Vagina (tissue), 2 donors: Measurements from ENCODE around the gene BNC2.

Experiments
- CTCF ChIP-seq, 3 experiments: fragments of 450-650 bp in 2 of 3; fragments of 200-600 bp in 1 of 3; sonication (generic) in 1 of 3; IDR thresholded peaks; one replicate each; pipeline ENCODE4 v1.5.1; 2017 to 2019; ENCODE audit warnings: antibody characterized with exemption in 3 of 3, mild to moderate bottlenecking in 2 of 3, moderate library complexity in 2 of 3
- POLR2AphosphoS5 ChIP-seq, 2 donors: sonication (generic); formaldehyde crosslinking; IDR thresholded peaks; one replicate each; pipeline ENCODE4 v1.9.0; 2017; ENCODE audit warnings: antibody characterized with exemption in 2 of 2, mild to moderate bottlenecking in 2 of 2, low read depth in 1 of 2; ENCODE audit not compliant: insufficient read depth in 1 of 2

GRCh38 chr9:16885931-16886330, 15.5 kb upstream of the BNC2 start:
- TF ChIP-seq CTCF (IDR thresholded peaks at IDR 0.05) (no peak), POLR2AphosphoS5 (IDR thresholded peaks at IDR 0.05; ENCODE audit: insufficient read depth in 1 of 2, low read depth in 1 of 2) (no peak)
